Endodermal cell (in vitro differentiated cells): ENCODE measurements around the gene QSOX2. TPM values are rescaled to one million over a fixed set of nuclear protein-coding genes. Genes with fewer than 3 reads are reported as not detected.

Experiments
- DNase-seq: peaks from one replicate; pipeline ENCODE4 v3.0.0-alpha.2; 2017
- H3K27ac ChIP-seq: 2 replicates; pipeline ENCODE4 v1.5.1; 2013; ENCODE audit warnings: mild to moderate bottlenecking, low read depth, low read length, moderate library complexity
- H3K27me3 ChIP-seq: 2 replicates; pipeline ENCODE4 v1.6.1; 2013; ENCODE audit warnings: mild to moderate bottlenecking, low read length, moderate library complexity; ENCODE audit not compliant: insufficient read depth, control insufficient read depth, poor library complexity, severe bottlenecking
- H3K36me3 ChIP-seq: 2 replicates; pipeline ENCODE4 v1.7.0; 2013; ENCODE audit warnings: mild to moderate bottlenecking, low read length, moderate library complexity; ENCODE audit not compliant: control insufficient read depth, insufficient read depth
- H3K4me1 ChIP-seq: one replicate; pipeline ENCODE4 v1.7.0; 2013; ENCODE audit warnings: low read length; ENCODE audit not compliant: control insufficient read depth, insufficient read depth
- H3K4me3 ChIP-seq: 2 replicates; pipeline ENCODE4 v1.5.1; 2013; ENCODE audit warnings: mild to moderate bottlenecking, low read length, moderate library complexity
- H3K9ac ChIP-seq: 2 replicates; pipeline ENCODE4 v1.6.1; 2013; ENCODE audit warnings: mild to moderate bottlenecking, low read length, moderate library complexity; ENCODE audit not compliant: poor library complexity, severe bottlenecking; ENCODE audit errors: extremely low read depth
- H3K9me3 ChIP-seq: 2 replicates; pipeline ENCODE4 v1.6.1; 2013; ENCODE audit warnings: mild to moderate bottlenecking, low read length, moderate library complexity; ENCODE audit not compliant: control insufficient read depth
- H3K27ac Mint-ChIP-seq: 2 replicates; pipeline ENCODE4 v1.8.0; 2020; ENCODE audit warnings: mixed read lengths
- H3K27me3 Mint-ChIP-seq: 2 replicates; pipeline ENCODE4 v1.8.0; 2021; ENCODE audit warnings: mild to moderate bottlenecking, mixed read lengths; ENCODE audit not compliant: insufficient read depth
- H3K36me3 Mint-ChIP-seq: 2 replicates; pipeline ENCODE4 v1.8.0; 2020; ENCODE audit warnings: low read depth, mixed read lengths
- H3K4me1 Mint-ChIP-seq: 2 replicates; pipeline ENCODE4 v1.8.0; 2020; ENCODE audit warnings: mixed read lengths
- H3K4me3 Mint-ChIP-seq: 2 replicates; pipeline ENCODE4 v1.8.0; 2020; ENCODE audit warnings: mild to moderate bottlenecking, moderate library complexity, mixed read lengths
- H3K9me3 Mint-ChIP-seq: 2 replicates; pipeline ENCODE4 v1.8.0; 2020; ENCODE audit warnings: mild to moderate bottlenecking, mixed read lengths
- CTCF ChIP-seq: fragments of 200-600 bp; sonication (generic); conservative IDR thresholded peaks from 2 replicates; pipeline ENCODE4 v1.5.0; 2021; ENCODE audit warnings: antibody characterized with exemption, mild to moderate bottlenecking
- WGBS, 2 experiments: methylation state at CpG; one replicate each; pipeline versions ENCODE4 v1.1.5 to v1.1.7; 2013; ENCODE audit warnings: missing lambda C conversion rate in 2 of 2, mixed read lengths in 1 of 2; ENCODE audit not compliant: insufficient coverage in 1 of 2, insufficient read length in 1 of 2; 5-methylcytosine and 5-hydroxymethylcytosine counted together
- total RNA-seq, 2 donors: library from RNA; stranded (reverse); fragmentation: NEBNext Ultra II Directional in 1 of 2; extraction: Animal tissue kit (Norgen Biotek cat#: 25700) in 1 of 2; gene quantifications; 2 replicates in 1 of 2; 3 replicates in 1 of 2; pipeline ENCODE4 v1.2.1, GENCODE V29; 2021

QSOX2 gene
- total RNA-seq, 2 donors from 2014 or later = 22.0 to 26.3 TPM

GRCh38 chr9:136262671-136263178 lies 17.1 kb upstream of the QSOX2 start:
- H3K4me3 ChIP-seq = no peak overlapping the region
- H3K36me3 Mint-ChIP-seq = no peaks in the 10 kb centered on the region
- no peaks in the 10 kb centered on the region for H3K9me3 Mint-ChIP-seq
- H3K4me3 Mint-ChIP-seq = no peak overlapping the region
- no peaks in the 10 kb centered on the region for H3K27me3 Mint-ChIP-seq
- H3K9ac ChIP-seq = no peak overlapping the region
- no peak overlapping the region for H3K27ac Mint-ChIP-seq
- H3K27ac ChIP-seq = no peak overlapping the region
- H3K9me3 ChIP-seq = no peaks in the 10 kb centered on the region
- no peaks in the 10 kb centered on the region for H3K36me3 ChIP-seq
- no peak for TF ChIP-seq CTCF
- peaks cover 3% of the 10 kb centered on the region for H3K4me1 ChIP-seq
- DNase-seq = no peak
- H3K27me3 ChIP-seq = no peaks in the 10 kb centered on the region
- no peaks in the 10 kb centered on the region for H3K4me1 Mint-ChIP-seq
- 89 to 96% methylated on average over 5 to 6 of the region's 6 CpGs for WGBS, 2 experiments

- 93 to 97% methylated on average over 16 to 28 of the region's 28 CpGs for WGBS, 2 experiments
- H3K27me3 Mint-ChIP-seq = no peaks in the 10 kb centered on the region
- Histone ChIP-seq H3K9me3 (no peaks in the 10 kb centered on the region), H3K9ac (no peak overlapping the region), H3K27ac (no peak overlapping the region), H3K4me1 (peaks cover 3% of the 10 kb centered on the region), H3K27me3 (no peaks in the 10 kb centered on the region), H3K4me3 (no peak overlapping the region), H3K36me3 (no peaks in the 10 kb centered on the region)
- H3K27ac Mint-ChIP-seq = no peak overlapping the region
- no peaks in the 10 kb centered on the region for H3K36me3 Mint-ChIP-seq
- no peaks in the 10 kb centered on the region for H3K4me1 Mint-ChIP-seq
- H3K4me3 Mint-ChIP-seq = no peak overlapping the region
- DNase-seq = no peak
- H3K9me3 Mint-ChIP-seq = no peaks in the 10 kb centered on the region
- TF ChIP-seq CTCF = no peak
Observed at GRCh38 chr9:136261686-136262430, 16.2 kb upstream of the QSOX2 start.

- H3K4me3 ChIP-seq = no peak overlapping the region
- Mint-ChIP-seq H3K27ac (no peak overlapping the region), H3K36me3 (no peaks in the 10 kb centered on the region), H3K9me3 (no peaks in the 10 kb centered on the region), H3K4me3 (no peak overlapping the region), H3K4me1 (no peaks in the 10 kb centered on the region), H3K27me3 (no peaks in the 10 kb centered on the region)
- H3K27me3 ChIP-seq = no peaks in the 10 kb centered on the region
- H3K9ac ChIP-seq = no peak overlapping the region
- DNase-seq = no peak
- TF ChIP-seq CTCF = no peak
- H3K27ac ChIP-seq = no peak overlapping the region
- 89 to 92% methylated on average over 15 to 20 of the region's 20 CpGs for WGBS, 2 experiments
- no peaks in the 10 kb centered on the region for H3K36me3 ChIP-seq
- H3K4me1 ChIP-seq = peaks cover 3% of the 10 kb centered on the region
- H3K9me3 ChIP-seq = no peaks in the 10 kb centered on the region
Observed at GRCh38 chr9:136260936-136261472, 15.4 kb upstream of the QSOX2 start.
